ENCODE results near the gene PNPLA7.
"Not testable (repeated sequence)": the region's sequence is repeated elsewhere in the genome, so short reads cannot be mapped to it uniquely, and the experiment has no call there.

PNPLA7 gene

DNA sequence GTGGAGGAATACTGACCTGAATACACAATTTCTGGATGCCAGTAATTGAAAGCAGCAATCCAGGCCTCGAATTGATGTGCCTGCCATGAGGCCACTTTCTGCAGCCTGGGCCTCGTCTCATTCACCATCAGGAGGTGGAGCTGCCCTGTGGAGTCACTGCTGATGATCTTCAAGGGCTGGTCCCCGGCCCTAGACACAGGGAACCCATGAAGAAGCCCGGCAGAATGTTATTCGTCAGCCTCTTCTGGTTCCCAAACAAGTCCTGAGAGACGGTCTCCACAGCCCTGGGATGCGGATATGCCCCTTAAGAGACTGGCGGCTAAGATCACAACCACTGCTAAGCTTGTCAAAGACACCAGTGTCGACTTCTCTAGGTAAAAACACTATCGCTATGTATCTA lies 24.0 kb upstream of the PNPLA7 start:
- no peak for DNase-seq

DNA sequence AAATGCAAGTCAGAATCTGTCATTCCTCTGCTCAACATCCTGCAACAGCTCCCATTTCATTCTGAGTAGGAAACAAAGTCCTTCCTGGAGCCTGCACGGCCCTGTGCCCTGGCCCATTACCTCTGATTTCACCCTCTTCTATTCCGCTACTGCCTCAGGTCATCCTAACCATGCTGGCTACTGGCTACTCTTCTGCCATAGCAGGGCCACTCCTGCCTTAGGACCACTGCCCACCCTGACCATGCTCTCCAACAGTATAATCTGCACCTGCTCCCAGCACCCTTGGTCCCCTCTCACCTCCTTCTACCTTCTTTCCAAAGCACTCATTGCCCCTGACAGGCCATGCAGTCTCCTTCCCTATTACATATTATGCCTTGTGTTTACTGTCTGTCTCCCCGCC lies 20.4 kb upstream of the PNPLA7 start:
- no peak for DNase-seq

DNA sequence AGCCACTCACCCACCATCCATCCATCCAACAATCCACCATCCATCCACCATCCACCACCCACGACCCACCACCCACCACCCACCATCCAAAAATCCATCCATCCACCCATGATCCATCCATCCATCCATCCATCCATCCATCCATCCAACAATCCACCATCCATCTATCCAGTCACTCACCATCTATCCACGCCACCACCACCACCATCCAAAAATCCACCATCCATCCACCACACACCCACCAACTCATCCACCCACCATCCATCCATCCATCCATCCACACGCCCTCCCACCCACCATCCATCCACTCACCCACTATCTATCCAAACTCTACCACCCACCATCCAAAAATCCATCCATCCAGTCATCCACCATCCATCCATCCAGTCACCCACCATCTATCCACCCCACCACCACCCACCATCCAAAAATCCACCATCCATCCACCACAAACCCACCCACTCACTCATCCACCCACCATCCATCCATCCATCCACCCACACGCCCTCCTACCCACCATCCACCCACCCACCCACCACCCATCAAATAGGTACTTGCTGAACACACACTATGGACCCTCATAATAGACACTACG lies 19.5 kb upstream of the PNPLA7 start:
- DNase-seq, result no peak

DNA sequence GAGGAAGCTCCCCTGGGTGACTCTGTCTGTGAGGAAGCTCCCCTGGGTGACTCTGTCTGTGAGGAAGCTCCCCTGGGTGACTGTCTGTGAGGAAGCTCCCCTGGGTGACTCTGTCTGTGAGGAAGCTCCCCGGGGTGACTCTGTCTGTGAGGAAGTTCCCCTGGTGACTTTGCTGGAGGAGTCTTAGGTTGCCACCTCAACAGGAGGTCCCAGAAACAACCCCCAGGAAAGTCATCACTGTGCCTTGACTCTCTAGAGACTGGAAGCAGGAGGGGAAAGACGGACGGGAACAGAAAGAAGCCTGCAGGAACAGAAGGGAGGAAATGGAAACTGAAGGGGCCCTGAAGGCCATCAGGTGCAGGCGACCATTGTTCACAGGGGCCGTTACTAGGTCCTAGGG lies 18.2 kb upstream of the PNPLA7 start:
- not testable (repeated sequence) for DNase-seq

DNA sequence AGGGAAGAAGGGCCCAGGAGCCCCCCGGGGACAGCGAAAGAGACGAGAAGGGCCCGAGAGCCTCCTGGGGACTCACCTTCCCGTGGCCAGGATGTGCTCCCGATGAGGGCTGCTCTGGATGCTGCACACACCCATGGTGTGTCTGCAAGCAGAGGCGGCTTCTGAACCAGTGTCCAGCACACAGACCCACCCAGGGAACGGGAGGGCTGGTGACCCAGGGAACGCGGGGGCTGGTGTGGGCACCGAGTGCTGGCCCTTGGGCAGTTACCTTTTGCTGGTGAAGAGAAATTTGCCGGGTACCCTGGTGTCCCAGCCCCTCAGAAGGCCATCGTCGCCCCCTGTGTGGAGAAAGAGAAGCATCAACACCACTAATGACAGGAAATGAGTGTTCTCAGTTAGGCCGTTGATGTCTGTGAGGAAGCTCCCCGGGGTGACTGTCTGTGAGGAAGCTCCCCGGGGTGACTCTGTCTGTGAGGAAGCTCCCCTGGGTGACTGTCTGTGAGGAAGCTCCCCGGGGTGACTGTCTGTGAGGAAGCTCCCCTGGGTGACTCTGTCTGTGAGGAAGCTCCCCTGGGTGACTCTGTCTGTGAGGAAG lies 14.7 kb upstream of the PNPLA7 start:
- no peak for DNase-seq

DNA sequence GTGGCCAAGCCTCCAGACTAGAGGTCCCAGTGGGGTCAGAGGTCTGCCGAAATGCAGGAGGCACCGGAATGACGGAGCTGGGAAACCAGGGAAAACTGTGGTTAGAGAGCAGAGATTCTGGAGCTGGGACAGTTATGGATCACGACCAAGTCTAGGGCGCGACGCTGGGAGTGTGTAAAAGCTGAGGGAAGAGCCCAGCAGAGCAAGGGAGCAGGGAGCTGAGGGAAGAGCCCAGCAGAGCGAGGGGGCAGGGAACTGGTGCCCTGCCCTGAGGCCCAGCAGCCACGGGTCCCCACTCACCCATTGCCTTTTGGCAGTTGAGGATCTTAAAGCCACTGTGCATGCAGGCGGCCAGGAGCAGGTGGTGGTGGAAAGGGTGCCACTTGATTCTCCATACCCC lies 13.9 kb upstream of the PNPLA7 start:
- no peak for DNase-seq

DNA sequence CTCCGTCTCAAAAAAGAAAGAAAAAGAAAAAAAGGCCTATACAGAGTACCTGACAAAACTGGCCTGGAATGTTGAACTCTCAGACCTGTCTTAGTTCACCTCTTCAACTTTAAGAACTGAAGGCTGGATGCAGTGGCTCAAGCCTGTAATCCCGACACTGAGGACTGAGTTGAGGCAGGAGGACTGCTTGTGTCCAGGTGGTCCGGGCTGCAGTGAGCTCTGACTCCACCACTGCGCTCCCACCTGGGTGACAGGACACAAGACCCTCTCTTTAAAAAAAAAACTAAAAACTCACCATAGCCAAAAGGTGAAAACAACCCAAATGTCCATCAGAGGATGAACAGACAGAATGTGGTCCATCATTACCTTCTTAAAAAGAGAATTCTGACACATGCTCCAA lies 7.9 kb upstream of the PNPLA7 start:
- DNase-seq, result no peak

DNA sequence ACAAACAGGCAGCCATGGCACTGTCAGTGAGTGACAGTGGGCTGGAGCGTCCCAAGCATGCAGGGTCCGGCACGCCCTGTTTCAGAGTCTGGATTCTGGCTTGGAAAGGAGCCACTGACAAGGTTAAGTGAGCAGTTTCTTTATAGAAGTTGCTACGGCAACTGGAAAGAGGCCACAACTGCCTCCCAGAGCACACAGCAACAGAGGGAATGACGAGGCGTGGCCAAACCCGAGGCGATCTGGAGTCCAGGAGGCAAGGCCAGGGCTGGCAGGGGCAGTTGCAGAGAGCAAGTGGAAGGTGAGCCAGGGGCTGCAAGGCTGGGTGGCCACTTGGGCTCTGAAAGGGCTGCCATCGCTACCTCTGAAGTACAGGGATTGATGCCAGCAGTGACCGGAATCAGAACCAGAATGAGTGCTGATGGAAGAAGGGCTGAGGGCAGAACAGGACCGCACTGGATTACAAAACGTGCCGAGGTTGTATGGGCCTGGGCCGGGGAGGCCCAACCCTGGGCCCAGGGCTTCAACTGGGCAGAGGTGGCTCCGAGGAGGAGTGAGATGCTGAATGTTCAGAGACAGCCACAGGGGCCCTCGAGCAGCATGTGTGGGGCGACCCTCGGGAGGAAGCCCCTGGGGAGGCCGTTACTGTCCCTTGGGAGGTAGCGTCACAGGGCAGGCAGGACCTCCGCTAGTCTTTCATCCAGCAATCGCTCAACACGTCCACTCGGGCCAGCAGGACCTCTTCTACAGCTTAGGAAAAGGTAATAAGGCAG lies 6.1 kb upstream of the PNPLA7 start:
- no peak for DNase-seq

DNA sequence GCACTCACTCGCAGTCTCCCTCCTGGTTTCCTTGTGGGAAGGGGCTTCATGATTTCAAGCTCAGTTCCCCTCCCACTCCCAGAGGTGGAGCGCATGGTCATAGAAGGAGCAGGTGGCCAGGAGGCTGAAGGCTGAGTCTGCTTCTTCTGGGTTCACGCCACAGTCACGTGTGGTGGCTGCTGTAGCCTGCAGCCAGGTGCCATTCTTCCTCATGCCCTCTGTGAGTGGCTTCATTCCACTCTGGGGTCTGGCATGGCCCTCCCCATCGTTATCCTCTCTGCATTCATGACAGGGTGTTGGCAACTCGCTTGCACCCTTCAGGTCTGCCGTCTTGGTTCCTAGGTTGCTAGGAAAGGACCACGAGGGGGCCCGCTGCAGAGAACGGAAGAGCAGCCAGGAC lies 5.0 kb upstream of the PNPLA7 start:
- DNase-seq, result no peak

DNA sequence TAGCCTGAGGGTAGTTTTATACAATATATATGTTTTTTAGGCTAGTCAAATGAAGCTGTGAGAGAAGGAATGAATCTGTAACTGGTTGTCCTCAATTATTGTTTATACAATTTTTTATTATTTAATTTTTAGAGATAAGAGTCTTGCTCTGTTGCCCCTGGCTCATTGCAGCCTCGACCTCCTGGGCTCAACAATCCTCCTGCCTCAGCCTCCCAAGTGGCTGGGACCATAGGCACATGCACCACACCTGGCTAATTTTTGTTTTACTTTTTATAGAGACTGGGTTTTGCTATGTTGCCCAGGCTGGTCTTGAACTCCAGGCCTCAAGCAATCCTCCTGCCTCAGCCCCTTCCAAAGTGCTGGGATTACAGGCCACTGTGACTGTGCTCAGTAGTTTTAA lies 4.1 kb upstream of the PNPLA7 start:
- DNase-seq, result no peak

DNA sequence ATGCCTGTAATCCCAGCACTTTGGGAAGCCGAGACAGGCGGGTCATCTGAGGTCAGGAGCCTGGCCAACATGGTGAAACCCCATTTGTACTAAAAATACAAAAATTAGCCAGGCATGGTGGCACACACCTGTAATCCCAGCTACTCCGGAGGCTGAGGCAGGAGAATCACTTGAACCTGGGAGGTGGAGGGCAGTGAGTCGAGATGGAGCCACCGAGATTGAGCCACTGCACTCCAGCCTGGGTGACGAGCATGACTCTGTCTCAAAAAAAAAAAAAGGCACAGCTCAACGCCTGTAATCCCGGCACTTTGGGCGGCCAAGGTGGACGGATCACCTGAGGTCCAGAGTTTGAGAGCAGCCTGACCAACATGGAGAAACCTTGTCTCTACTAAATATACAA lies 3.5 kb upstream of the PNPLA7 start:
- DNase-seq, result not testable (repeated sequence)

DNA sequence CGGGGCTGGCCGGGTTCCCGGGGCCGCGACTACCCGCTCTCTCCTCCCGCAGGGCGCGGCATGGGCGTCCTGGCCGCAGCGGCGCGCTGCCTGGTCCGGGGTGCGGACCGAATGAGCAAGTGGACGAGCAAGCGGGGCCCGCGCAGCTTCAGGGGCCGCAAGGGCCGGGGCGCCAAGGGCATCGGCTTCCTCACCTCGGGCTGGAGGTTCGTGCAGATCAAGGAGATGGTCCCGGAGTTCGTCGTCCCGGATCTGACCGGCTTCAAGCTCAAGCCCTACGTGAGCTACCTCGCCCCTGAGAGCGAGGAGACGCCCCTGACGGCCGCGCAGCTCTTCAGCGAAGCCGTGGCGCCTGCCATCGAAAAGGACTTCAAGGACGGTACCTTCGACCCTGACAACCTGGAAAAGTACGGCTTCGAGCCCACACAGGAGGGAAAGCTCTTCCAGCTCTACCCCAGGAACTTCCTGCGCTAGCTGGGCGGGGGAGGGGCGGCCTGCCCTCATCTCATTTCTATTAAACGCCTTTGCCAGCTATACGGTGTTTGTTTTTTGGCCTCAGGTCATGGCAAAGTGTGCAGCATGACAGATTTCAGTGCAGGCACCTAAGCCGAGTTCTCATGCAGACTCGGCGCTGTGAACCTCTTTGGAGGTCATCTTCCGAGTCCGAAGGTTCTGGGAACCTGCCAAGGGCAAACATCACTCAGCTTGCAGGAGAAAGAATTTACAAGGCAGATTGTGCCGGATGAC lies 2.0 kb upstream of the PNPLA7 start:
- no peak for DNase-seq

DNA sequence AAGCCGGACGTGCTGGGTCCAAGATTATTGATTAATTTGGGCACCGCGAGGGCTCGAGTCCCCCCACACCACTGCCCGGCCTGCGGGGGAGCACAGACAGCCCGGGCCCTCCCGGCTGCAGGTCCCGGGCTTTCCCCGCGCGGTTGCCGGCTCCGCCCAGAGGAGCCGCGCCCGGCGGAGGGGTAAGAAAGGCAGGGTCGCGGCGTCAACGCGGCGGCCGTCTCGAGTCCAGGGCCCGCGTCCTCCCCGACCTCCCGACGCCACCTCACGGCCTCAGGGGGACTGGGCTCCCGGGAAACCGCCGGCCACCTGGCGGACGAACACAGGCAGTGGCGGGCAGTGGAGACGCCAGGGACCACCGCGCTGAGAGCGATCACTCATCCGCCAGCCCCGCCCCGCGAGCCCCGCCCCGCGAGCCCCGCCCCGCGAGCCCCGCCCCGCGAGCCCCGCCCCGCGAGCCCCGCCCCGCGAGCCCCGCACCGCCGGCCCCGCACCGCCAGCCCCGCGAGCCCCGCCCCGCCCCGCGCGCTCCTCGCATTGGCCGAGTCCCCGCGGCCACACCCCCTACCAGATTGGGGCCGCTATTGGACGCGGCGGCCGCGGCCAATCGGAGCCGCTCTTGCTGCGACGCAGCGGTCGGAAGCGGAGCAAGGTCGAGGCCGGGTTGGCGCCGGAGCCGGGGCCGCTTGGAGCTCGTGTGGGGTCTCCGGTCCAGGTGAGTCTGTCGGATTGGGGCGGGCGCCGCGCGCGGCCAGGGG lies 1.2 kb upstream of the PNPLA7 start, which contains the start of gene MRPL41:
Gene MRPL41 (plus strand): TSS at position 616 of the 758 bp plus-strand sequence. CDS start 203 bp downstream, outside the sequence.
- no peak for DNase-seq

DNA sequence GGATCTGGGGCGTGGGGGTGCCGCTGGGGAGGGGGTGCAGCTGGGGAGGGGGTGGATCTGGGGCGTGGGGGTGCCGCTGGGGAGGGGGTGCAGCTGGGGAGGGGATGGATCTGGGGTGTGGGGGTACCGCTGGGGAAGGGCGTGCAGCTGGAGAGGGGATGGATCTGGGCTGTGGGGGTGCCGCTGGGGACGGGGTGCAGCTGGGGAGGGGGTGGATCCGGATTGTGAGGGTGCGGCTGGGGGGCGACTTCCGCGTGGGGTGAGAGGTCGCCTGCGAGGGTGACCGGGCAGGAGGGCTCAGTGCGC lies 709 bp upstream of the PNPLA7 start:
- not testable (repeated sequence) for DNase-seq

DNA sequence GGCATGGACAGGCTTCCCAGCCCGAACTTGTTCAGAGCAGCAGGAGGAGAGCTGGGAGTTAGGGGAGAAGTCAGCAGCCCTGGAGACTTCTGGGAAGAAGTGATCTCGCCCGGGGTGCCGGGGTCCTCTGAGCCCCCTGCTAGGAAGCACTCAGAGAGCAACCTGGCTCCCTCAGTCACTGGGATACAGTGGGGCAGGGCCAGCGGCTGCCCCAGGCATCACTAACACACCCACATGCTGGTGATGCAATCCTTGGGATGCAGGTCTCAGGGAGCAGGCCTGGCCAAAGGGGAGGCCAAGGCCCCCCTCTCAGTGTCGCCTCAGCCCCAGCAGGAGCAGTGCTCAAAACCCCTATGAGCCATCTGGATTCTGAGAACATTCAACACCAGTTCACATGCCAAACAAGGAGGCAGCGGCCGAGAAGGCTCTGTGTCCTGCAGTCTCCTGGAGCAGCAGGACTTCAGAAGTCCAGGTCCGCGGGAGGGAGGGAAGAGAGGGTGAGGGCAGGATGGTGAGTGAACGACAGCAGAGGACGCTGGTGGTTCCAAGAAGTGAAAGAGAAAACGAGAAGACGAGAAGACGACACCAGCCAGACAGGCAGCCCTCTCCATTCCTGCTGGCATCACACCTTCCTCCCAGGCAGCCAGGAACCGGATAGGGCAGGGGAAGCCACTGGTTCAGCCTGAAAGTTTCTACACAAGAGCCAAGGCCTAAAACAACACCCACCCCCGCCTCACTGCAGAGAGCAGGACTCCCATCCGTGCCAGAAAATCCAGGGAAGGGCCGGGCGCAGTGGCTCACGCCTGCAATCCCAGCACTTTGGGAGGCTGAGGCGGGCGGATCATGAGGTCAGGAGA lies 2.3 kb downstream of the PNPLA7 start:
- DNase-seq, result no peak

DNA sequence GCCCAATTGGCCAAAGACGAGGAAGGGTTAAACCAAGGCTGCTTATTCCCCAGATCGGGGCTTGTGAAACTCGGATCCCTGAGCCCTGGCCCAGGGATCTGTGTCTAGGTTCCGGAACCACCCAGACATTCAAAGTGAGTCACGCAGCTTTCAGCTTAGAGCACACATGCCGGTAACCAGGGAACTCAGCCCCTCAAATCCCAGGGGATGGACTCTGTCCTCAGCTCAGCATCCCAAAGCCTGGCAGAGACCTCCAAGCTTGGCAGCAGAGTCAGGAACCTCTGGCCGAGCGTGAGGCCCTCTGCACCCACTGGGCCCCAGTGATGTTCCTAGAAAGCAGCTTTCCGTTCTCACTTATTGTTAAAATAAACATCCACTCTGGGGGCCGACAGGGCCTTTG lies 5.1 kb downstream of the PNPLA7 start:
- DNase-seq, result no peak

DNA sequence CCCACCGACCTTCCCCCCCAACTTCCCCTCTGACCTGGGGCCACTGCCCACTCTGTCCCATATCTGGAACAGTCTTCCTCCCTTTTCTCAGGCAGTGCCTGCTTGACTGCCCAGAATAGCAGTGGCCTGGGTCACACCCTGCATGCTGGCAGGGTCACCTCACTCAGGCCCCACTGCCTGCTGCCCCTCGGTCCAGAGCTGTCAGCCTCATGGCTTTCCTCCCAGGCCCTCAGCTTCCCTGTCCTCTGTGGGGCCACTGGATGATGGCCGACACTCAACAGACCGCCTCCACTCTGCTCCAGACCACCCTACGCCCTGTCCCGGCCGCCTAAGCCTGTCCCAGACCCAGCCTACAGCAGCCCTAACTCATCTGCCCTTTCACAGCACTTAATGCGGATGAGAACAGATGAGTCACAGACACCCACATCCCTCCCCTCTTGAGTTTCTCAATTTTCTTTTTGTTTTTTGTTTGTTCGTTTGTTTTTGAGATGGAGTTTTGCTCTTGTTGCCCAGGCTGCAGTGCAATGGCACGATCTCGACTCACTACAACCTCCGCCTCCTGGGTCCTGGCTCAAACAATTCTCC lies 5.9 kb downstream of the PNPLA7 start:
- no peak for DNase-seq

DNA sequence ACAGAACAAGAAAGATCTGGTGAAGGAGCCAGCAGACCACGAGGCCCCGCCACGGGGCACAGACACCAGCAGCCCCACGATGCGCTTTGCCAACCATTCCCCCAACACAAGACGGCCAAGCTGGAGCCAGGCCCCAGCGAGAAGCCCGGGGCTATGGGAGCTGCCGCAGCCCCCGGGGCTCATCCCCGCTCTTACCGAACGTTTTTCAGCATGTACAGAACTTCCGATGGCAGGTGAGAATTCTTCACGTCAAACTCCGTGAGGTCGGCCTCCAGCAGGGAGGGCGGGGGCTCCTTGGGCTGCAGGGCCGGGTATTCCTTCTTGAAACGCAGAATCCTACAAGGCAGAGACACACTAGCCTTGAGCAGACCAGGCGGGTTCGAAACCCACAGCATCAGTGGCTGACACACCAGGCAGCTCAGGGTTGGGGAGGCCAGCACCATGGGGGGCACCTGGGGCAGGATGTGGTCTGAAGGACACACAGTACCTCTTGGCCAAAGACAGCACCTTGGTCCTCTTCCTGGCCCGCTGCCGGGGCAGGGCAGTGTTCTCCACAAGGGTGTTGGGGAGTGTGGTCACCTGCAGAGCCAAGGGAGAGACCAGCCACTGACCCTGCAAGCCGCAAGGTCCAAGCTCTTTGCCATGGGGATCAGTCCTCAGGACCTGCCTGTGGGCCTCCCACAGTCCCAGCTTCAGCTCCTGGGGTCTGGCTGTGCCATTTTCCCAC lies 6.8 kb downstream of the PNPLA7 start:
- DNase-seq, result no peak

DNA sequence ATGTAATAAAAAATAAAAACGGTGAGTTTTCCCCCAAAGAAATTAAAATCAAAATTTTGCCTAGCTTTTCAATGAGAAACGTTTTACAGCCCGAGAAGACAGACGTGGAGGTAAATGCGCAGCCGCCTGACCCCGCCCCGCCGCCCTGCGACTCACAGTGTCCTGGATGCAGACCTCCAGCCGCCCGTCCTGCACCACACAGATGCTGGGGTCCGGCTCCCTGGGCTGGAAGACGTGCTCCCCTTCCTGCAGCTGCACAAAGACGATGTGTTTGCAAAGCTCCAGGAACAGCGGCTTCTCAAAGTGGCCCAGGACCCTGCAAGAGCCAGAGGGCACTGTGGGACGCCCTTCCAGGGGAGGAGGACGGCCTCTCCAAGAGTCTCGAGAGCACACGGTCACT lies 7.7 kb downstream of the PNPLA7 start:
- no peak for DNase-seq

DNA sequence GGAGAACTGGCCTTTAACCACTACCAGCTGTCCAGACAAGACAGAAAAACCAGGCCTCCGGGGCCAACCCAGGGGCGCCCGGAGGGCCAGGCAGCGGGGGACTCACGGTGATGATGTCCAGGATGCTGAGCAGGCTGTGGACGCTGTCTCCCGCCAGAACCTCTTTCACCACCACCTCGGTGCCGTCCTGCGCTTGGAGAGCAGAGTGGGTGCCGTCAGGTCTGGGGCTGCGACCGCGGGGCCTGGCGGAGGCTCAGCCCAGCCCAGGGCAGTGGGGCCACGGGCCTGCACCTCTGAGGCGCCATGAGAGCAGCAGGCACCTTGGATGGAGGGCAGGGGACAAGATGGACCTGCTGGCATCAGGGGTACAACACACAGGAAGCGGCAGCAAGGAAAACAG lies 9.7 kb downstream of the PNPLA7 start:
- DNase-seq, result no peak

DNA sequence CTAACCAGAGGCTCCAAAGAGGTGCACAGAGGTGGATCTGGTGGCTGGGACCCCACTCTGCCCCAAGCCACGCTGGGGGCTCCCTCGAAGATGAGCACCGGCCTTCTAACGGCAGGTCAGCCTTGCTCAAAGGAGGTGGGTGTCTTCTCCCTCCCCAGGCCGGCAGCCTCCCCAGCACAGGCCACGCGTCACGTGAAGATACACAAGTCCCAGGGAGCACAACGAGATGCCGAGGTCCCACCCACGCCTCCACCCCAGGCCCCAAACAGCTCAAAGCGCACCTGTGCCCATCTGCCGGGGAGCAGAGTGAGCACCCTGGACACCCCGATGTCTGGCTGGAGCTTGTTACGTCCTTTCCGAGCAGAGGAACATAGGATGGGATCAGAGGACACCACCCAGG lies 12.1 kb downstream of the PNPLA7 start:
- no peak for DNase-seq

Measured in NCI-H1436 treated with DMSO at 0.1 percent for 48 hours (cell line).